ENCODE results near the gene ZFPM1.

Gene ZFPM1

GRCh38 chr16:88424587-88425235 lies 28.4 kb upstream of the ZFPM1 start:
- no peak for TF ChIP-seq POLR2A (IDR thresholded peaks at IDR 0.05; ENCODE audit: low read depth, low read length)
- no peak for DNase-seq (ENCODE audit: insufficient read length, low spot score)
- FAIRE-seq: no peak

GRCh38 chr16:88426018-88426417 lies 27.1 kb upstream of the ZFPM1 start:
- DNase-seq (ENCODE audit: insufficient read length, low spot score) (no peak), FAIRE-seq (no peak)
- no peak for TF ChIP-seq POLR2A (IDR thresholded peaks at IDR 0.05; ENCODE audit: low read depth, low read length)

- FAIRE-seq: no peak
- no peak for TF ChIP-seq POLR2A (IDR thresholded peaks at IDR 0.05; ENCODE audit: low read depth, low read length)
- no peak for DNase-seq (ENCODE audit: insufficient read length, low spot score)
Measured at GRCh38 chr16:88427376-88427775, 25.7 kb upstream of the ZFPM1 start.

GRCh38 chr16:88428156-88428555 lies 24.9 kb upstream of the ZFPM1 start:
- no peak for DNase-seq (ENCODE audit: insufficient read length, low spot score)
- FAIRE-seq: no peak
- no peak for TF ChIP-seq POLR2A (IDR thresholded peaks at IDR 0.05; ENCODE audit: low read depth, low read length)

- no peak for TF ChIP-seq POLR2A (IDR thresholded peaks at IDR 0.05; ENCODE audit: low read depth, low read length)
- DNase-seq (ENCODE audit: insufficient read length, low spot score): no peak
- no peak for FAIRE-seq
Measured at GRCh38 chr16:88428616-88429386, 24.3 kb upstream of the ZFPM1 start.

GRCh38 chr16:88429387-88430184 lies 23.5 kb upstream of the ZFPM1 start:
- no peak for DNase-seq (ENCODE audit: insufficient read length, low spot score)
- no peak for TF ChIP-seq POLR2A (IDR thresholded peaks at IDR 0.05; ENCODE audit: low read depth, low read length)
- no peak for FAIRE-seq

- no peak for DNase-seq (ENCODE audit: insufficient read length, low spot score)
- no peak for FAIRE-seq
- TF ChIP-seq POLR2A (IDR thresholded peaks at IDR 0.05; ENCODE audit: low read depth, low read length): no peak
Measured at GRCh38 chr16:88430185-88430523, 22.9 kb upstream of the ZFPM1 start.

GRCh38 chr16:88430524-88431446 lies 22.3 kb upstream of the ZFPM1 start:
- no peak for TF ChIP-seq POLR2A (IDR thresholded peaks at IDR 0.05; ENCODE audit: low read depth, low read length)
- FAIRE-seq: no peak
- DNase-seq (ENCODE audit: insufficient read length, low spot score): no peak

GRCh38 chr16:88431651-88432050 lies 21.4 kb upstream of the ZFPM1 start:
- no peak for TF ChIP-seq POLR2A (IDR thresholded peaks at IDR 0.05; ENCODE audit: low read depth, low read length)
- no peak for FAIRE-seq

GRCh38 chr16:88432174-88432573 lies 20.9 kb upstream of the ZFPM1 start:
- no peak for TF ChIP-seq POLR2A (IDR thresholded peaks at IDR 0.05; ENCODE audit: low read depth, low read length)
- DNase-seq (ENCODE audit: insufficient read length, low spot score) (no peak), FAIRE-seq (no peak)

More at GRCh38 chr16:88431651-88432050, 21.4 kb upstream of the ZFPM1 start:
- DNase-seq (ENCODE audit: insufficient read length, low spot score): no peak

- FAIRE-seq (no peak), DNase-seq (ENCODE audit: insufficient read length, low spot score) (no peak)
- TF ChIP-seq POLR2A (IDR thresholded peaks at IDR 0.05; ENCODE audit: low read depth, low read length): no peak
Measured at GRCh38 chr16:88432753-88433152, 20.3 kb upstream of the ZFPM1 start.

GRCh38 chr16:88433632-88434352 lies 19.3 kb upstream of the ZFPM1 start:
- DNase-seq (ENCODE audit: insufficient read length, low spot score): no peak
- TF ChIP-seq POLR2A (IDR thresholded peaks at IDR 0.05; ENCODE audit: low read depth, low read length): no peak
- FAIRE-seq: no peak

- no peak for FAIRE-seq
- TF ChIP-seq POLR2A (IDR thresholded peaks at IDR 0.05; ENCODE audit: low read depth, low read length): no peak
- no peak for DNase-seq (ENCODE audit: insufficient read length, low spot score)
Measured at GRCh38 chr16:88434353-88434690, 18.8 kb upstream of the ZFPM1 start.
